Urothelium cell line (cell line): ENCODE results near the gene ANO9.

Source experiments
- DNase-seq: peaks from one replicate; pipeline ENCODE4 v3.0.0; 2011; ENCODE audit warnings: low spot score, mixed read lengths
- FAIRE-seq: peaks from 2 replicates; lab custom pipeline; 2011; peaks lifted over from hg19 to GRCh38; lab: Jason Lieb, UNC

The ANO9 gene

GRCh38 chr11:453564-453963, 11.8 kb upstream of the ANO9 start:
- FAIRE-seq (no peak), DNase-seq (no peak)

GRCh38 chr11:452916-453527, 11.2 kb upstream of the ANO9 start:
- FAIRE-seq = no peak
- DNase-seq = no peak

GRCh38 chr11:452203-452744, 10.5 kb upstream of the ANO9 start:
- FAIRE-seq = no peak
- DNase-seq = no peak

- FAIRE-seq (no peak), DNase-seq (no peak)
Observed at GRCh38 chr11:451738-452137, 9.9 kb upstream of the ANO9 start.

GRCh38 chr11:450809-451451, 9.1 kb upstream of the ANO9 start:
- DNase-seq = peak; percentile 33

GRCh38 chr11:449889-450808, 8.3 kb upstream of the ANO9 start, which contains the start of gene PTDSS2:
Gene PTDSS2 (plus strand): TSS chr11:450279. CDS start chr11:450456, 177 bp downstream.
- peak; percentile 90 for DNase-seq
- peak; percentile 89 for FAIRE-seq

More at GRCh38 chr11:450809-451451, 9.1 kb upstream of the ANO9 start:
- no peak for FAIRE-seq

GRCh38 chr11:447923-448731, 6.3 kb upstream of the ANO9 start:
- peak; percentile 13 for FAIRE-seq

GRCh38 chr11:446891-447290, 5.1 kb upstream of the ANO9 start:
- no peak for FAIRE-seq
- DNase-seq = no peak

More at GRCh38 chr11:447923-448731, 6.3 kb upstream of the ANO9 start:
- DNase-seq = peak; percentile 92

GRCh38 chr11:445765-446588, 4.2 kb upstream of the ANO9 start:
- FAIRE-seq (no peak), DNase-seq (no peak)

GRCh38 chr11:444396-445144, 2.8 kb upstream of the ANO9 start:
- FAIRE-seq (no peak), DNase-seq (no peak)

GRCh38 chr11:443542-444199, 1.9 kb upstream of the ANO9 start:
- DNase-seq (no peak), FAIRE-seq (no peak)

GRCh38 chr11:442611-443081, 835 bp upstream of the ANO9 start:
- no peak for DNase-seq
- no peak for FAIRE-seq

- no peak for FAIRE-seq
- DNase-seq = no peak
Observed at GRCh38 chr11:441043-441417, 781 bp downstream of the ANO9 start.

- FAIRE-seq (no peak), DNase-seq (no peak)
Observed at GRCh38 chr11:440065-441042, 1.5 kb downstream of the ANO9 start.

GRCh38 chr11:439315-440064, 2.3 kb downstream of the ANO9 start:
- FAIRE-seq = no peak
- DNase-seq = no peak

- FAIRE-seq (no peak), DNase-seq (no peak)
Observed at GRCh38 chr11:438101-438844, 3.5 kb downstream of the ANO9 start.
